Fibroblast of villous mesenchyme (primary cell): ENCODE results near the gene RFPL4A. TPM values are rescaled to one million over a fixed set of nuclear protein-coding genes. Genes with fewer than 3 reads are reported as not detected.
"Not testable (repeated sequence)": the region's sequence is repeated elsewhere in the genome, so short reads cannot be mapped to it uniquely, and the experiment has no call there.

Experiments
- DNase-seq: peaks from one replicate; pipeline ENCODE4 v3.0.0-alpha.2; 2010; ENCODE audit warnings: low read depth
- H3K4me3 ChIP-seq: 2 replicates; pipeline ENCODE4 v1.5.1; 2011; ENCODE audit warnings: low read depth, mild to moderate bottlenecking, low read length
- CTCF ChIP-seq: IDR thresholded peaks from 2 replicates; pipeline ENCODE4 v1.5.1; 2012; ENCODE audit warnings: low read depth, mild to moderate bottlenecking, low read length; ENCODE audit not compliant: insufficient read depth
- total RNA-seq: library from RNA; depleted of rRNA; stranded (reverse); fragments of >200 nt; gene quantifications from 2 replicates; pipeline ENCODE4 v1.2.3, GENCODE V29; 2012

Gene RFPL4A
- total RNA-seq: not detected in 2 replicates

- not testable (repeated sequence) for DNase-seq
These were observed at the start of gene RFPL4A for GRCh38 chr19:55758797-55759196. Gene RFPL4A (plus strand): TSS chr19:55759097. CDS start chr19:55761801, 2,704 bp downstream.

GRCh38 chr19:55711719-55712118, 47.2 kb upstream of the RFPL4A start:
- no peak for DNase-seq
- no peak for TF ChIP-seq CTCF
- H3K4me3 ChIP-seq: no peak overlapping the region

More at GRCh38 chr19:55758797-55759196, at the start of gene RFPL4A:
- H3K4me3 ChIP-seq: not testable (repeated sequence)

- no peak for DNase-seq
- no peak for TF ChIP-seq CTCF
- no peak overlapping the region for H3K4me3 ChIP-seq
These were observed 45.9 kb upstream of the RFPL4A start for GRCh38 chr19:55712804-55713631.

- no peak overlapping the region for H3K4me3 ChIP-seq
- TF ChIP-seq CTCF: no peak
- DNase-seq: no peak
These were observed 42.4 kb upstream of the RFPL4A start for GRCh38 chr19:55716531-55716930.

- no peak overlapping the region for H3K4me3 ChIP-seq
- TF ChIP-seq CTCF: no peak
- DNase-seq: no peak
These were observed 41.6 kb upstream of the RFPL4A start for GRCh38 chr19:55717251-55717650.

GRCh38 chr19:55717879-55718711, 40.8 kb upstream of the RFPL4A start:
- not testable (repeated sequence) for H3K4me3 ChIP-seq, DNase-seq

GRCh38 chr19:55720214-55720746, 38.6 kb upstream of the RFPL4A start:
- no peak for DNase-seq
- no peak for TF ChIP-seq CTCF
- H3K4me3 ChIP-seq: no peak overlapping the region
